Measurements from ENCODE around the gene WFS1. TPM values are rescaled to one million over a fixed set of nuclear protein-coding genes. Genes with fewer than 3 reads are reported as not detected.
A peak's percentile ranks its signal among the peaks of the same experiment; 100 is the strongest.

WFS1 gene, protein sequence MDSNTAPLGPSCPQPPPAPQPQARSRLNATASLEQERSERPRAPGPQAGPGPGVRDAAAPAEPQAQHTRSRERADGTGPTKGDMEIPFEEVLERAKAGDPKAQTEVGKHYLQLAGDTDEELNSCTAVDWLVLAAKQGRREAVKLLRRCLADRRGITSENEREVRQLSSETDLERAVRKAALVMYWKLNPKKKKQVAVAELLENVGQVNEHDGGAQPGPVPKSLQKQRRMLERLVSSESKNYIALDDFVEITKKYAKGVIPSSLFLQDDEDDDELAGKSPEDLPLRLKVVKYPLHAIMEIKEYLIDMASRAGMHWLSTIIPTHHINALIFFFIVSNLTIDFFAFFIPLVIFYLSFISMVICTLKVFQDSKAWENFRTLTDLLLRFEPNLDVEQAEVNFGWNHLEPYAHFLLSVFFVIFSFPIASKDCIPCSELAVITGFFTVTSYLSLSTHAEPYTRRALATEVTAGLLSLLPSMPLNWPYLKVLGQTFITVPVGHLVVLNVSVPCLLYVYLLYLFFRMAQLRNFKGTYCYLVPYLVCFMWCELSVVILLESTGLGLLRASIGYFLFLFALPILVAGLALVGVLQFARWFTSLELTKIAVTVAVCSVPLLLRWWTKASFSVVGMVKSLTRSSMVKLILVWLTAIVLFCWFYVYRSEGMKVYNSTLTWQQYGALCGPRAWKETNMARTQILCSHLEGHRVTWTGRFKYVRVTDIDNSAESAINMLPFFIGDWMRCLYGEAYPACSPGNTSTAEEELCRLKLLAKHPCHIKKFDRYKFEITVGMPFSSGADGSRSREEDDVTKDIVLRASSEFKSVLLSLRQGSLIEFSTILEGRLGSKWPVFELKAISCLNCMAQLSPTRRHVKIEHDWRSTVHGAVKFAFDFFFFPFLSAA
- total RNA-seq = 100 to 1,000 TPM in 3 of 6 donors, 10 to 100 TPM in 3; 88.8 to 180 (median 105) TPM

GRCh38 chr4:6269616-6270511, at the start of gene WFS1:
WFS1 (plus strand) TSS chr4:6269850; CDS start chr4:6277456, 7,606 bp downstream.
- peak within 1 kb of the TSS; percentile 84 to 94 (median 92) for H3K4me3 ChIP-seq
- H3K27ac ChIP-seq = peak within 1 kb of the TSS; percentile 84 to 87 (median 86)
- H3K27me3 ChIP-seq = no peaks in the 10 kb centered on the region
- ATAC-seq (ENCODE audit: low FRiP score in 2 of 2) (peak; percentile 97 to 99), DNase-seq (peak; percentile 94 to 100)
- no peaks in the 10 kb centered on the region for H3K9me3 ChIP-seq
- 0% methylated on average over 7 to 43 of the region's 104 CpGs for WGBS, 2 donors
- TF ChIP-seq EP300 (IDR thresholded peaks at IDR 0.05) = no peak
- TF ChIP-seq, protein P1, sequence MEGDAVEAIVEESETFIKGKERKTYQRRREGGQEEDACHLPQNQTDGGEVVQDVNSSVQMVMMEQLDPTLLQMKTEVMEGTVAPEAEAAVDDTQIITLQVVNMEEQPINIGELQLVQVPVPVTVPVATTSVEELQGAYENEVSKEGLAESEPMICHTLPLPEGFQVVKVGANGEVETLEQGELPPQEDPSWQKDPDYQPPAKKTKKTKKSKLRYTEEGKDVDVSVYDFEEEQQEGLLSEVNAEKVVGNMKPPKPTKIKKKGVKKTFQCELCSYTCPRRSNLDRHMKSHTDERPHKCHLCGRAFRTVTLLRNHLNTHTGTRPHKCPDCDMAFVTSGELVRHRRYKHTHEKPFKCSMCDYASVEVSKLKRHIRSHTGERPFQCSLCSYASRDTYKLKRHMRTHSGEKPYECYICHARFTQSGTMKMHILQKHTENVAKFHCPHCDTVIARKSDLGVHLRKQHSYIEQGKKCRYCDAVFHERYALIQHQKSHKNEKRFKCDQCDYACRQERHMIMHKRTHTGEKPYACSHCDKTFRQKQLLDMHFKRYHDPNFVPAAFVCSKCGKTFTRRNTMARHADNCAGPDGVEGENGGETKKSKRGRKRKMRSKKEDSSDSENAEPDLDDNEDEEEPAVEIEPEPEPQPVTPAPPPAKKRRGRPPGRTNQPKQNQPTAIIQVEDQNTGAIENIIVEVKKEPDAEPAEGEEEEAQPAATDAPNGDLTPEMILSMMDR (IDR thresholded peaks at IDR 0.05) = peak in 1 of 6 experiments; percentile 7
- TF ChIP-seq POLR2A (IDR thresholded peaks at IDR 0.05) = peak in 3 of 4 donors; percentile 78 to 85 (median 84)
- TF ChIP-seq POLR2AphosphoS5 (IDR thresholded peaks at IDR 0.05) = peak; percentile 49 to 82
- H3K36me3 ChIP-seq = no peaks in the 10 kb centered on the region
- H3K4me1 ChIP-seq = peaks cover 36 to 67% (median 47%) of the 10 kb centered on the region in 4 donors

GRCh38 chr4:6221301-6221850, 48.3 kb upstream of the WFS1 start:
- Histone ChIP-seq H3K4me3 (peak overlapping the region in 3 of 4 donors; percentile 10 to 38 (median 16)), H3K9me3 (peaks cover 5 to 13% (median 7%) of the 10 kb centered on the region in 4 donors), H3K36me3 (no peaks in the 10 kb centered on the region), H3K27me3 (peaks cover 0 to 18% (median 6%) of the 10 kb centered on the region in 4 donors), H3K4me1 (peaks cover 0 to 11% (median 6%) of the 10 kb centered on the region in 4 donors), H3K27ac (no peak overlapping the region)
- ATAC-seq (ENCODE audit: low FRiP score in 2 of 2) (no peak), DNase-seq (no peak)
- 16 to 18% methylated on average over 16 of the region's 16 CpGs for WGBS, 2 donors
- no peak for TF ChIP-seq POLR2A (IDR thresholded peaks at IDR 0.05)
- TF ChIP-seq, protein P1 (IDR thresholded peaks at IDR 0.05) = no peak
- TF ChIP-seq POLR2AphosphoS5 (IDR thresholded peaks at IDR 0.05) = no peak
- no peak for TF ChIP-seq EP300 (IDR thresholded peaks at IDR 0.05)

GRCh38 chr4:6221851-6222760, 47.5 kb upstream of the WFS1 start:
- H3K36me3 ChIP-seq = no peaks in the 10 kb centered on the region
- H3K4me3 ChIP-seq = peak overlapping the region in 3 of 4 donors; percentile 10 to 38 (median 16)
- peak; percentile 42 to 86 for DNase-seq
- peaks cover 0 to 18% (median 6%) of the 10 kb centered on the region in 4 donors for H3K27me3 ChIP-seq
- peak in 1 of 2 donors; percentile 65 for ATAC-seq (ENCODE audit: low FRiP score in 2 of 2)
- H3K9me3 ChIP-seq = peaks cover 5 to 13% (median 7%) of the 10 kb centered on the region in 4 donors
- TF ChIP-seq POLR2AphosphoS5 (IDR thresholded peaks at IDR 0.05) = no peak
- no peak for TF ChIP-seq EP300 (IDR thresholded peaks at IDR 0.05)
- TF ChIP-seq, protein P1 (IDR thresholded peaks at IDR 0.05) = no peak
- TF ChIP-seq POLR2A (IDR thresholded peaks at IDR 0.05) = no peak
- H3K27ac ChIP-seq = no peak overlapping the region
- 29 to 53% methylated on average over 3 to 29 of the region's 84 CpGs for WGBS, 2 donors
- H3K4me1 ChIP-seq = peaks cover 0 to 11% (median 6%) of the 10 kb centered on the region in 4 donors

Measured in upper lobe of left lung (tissue), 6 donors.